ENCODE data around the gene LRRC49. TPM values are rescaled to one million over a fixed set of nuclear protein-coding genes. Genes with fewer than 3 reads are reported as not detected.
A peak's percentile ranks its signal among the peaks of the same experiment; 100 is the strongest.

Gene LRRC49
- total and polyA plus RNA-seq, 2 of the 4 experiments (the other 2 are of a cell fraction) = 8.6 to 16.8 TPM

DNA sequence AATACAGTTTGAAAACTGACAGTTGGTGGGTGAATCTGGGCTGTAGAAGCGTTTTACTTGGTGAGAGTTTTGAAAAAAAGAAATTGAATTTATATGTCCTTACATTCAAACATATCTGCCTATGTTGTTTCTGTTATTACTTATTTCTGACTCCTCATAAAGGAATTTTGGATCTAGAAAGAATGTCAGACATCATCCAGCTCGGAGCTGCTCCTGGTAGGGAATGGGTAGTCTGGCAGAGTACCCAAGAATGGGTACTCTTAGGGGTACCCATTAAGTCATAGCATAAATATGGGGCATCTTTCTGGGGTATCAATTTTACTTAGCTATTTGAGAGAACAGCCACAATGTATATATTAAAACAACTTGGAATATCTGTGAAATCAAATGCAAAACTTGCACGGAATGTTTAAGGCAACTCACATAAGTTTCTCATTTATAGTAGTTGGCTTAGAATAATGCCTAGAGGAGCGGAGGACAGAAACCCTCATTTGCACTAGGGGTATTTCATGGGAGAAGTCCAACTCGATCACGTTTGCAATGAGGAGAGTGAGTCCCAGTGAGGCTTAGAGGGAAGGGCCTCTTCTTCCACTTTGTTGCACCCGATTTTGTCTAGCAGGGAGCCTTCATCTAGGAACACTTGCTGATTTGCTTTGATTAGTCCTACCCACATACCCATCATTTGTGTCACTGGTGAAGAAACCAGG is 36.3 kb upstream of the LRRC49 start:
- ChIA-PET CTCF (interaction anchor here (1.6 to 2.1 kb wide), 2 partner anchors 19 to 31 kb away, joined by 6 to 12 read pairs; no protein-coding TSS in a partner anchor), POLR2A (ENCODE audit: unreplicated experiment) (no interaction called here)
- Histone ChIP-seq H2BK5ac (ENCODE audit: low read depth, low read length, poor library complexity, severe bottlenecking) (peak overlapping the region; percentile 85), H3K9me1 (ENCODE audit: insufficient read depth, low read length) (peaks cover 12% of the 10 kb centered on the region), H2AK9ac (replicated peaks; ENCODE audit: low read depth, low read length, poor library complexity) (peak overlapping the region; percentile 68), H3K27ac (ENCODE audit: insufficient read depth, low read length) (peak overlapping the region; percentile 94), H3K79me1 (ENCODE audit: low read depth in 1 of 2, low read length in 2 of 2) (peaks cover 10 to 36% of the 10 kb centered on the region in 2 experiments; a peak in 3 of 4 replicates), H4K91ac (ENCODE audit: insufficient read depth, low read depth, low read length) (peak overlapping the region; percentile 84), H3K27me3 (ENCODE audit: control insufficient read depth, insufficient read depth, low read length) (no peaks in the 10 kb centered on the region), H3K14ac (replicated peaks; ENCODE audit: low read depth, low read length) (peak overlapping the region; percentile 75), H4K20me1 (ENCODE audit: insufficient read depth, low read length) (peaks cover 22% of the 10 kb centered on the region), H3K4me1 (ENCODE audit: control insufficient read depth, insufficient read depth, low read length) (peaks cover 23% of the 10 kb centered on the region), H2AK5ac (ENCODE audit: low read depth, low read length) (peak overlapping the region; percentile 69; the same call in 1 of the 2 replicates), H3K4ac (ENCODE audit: low read depth, low read length) (peak overlapping the region; percentile 92), H3K4me2 (ENCODE audit: low read depth, low read length) (peak overlapping the region; percentile 85), H4K5ac (ENCODE audit: low read depth, low read length) (peak overlapping the region; percentile 37), H3K36me3 (ENCODE audit: control insufficient read depth, insufficient read depth, low read length) (peaks cover 5% of the 10 kb centered on the region), H2BK20ac (ENCODE audit: low read depth, low read length) (peak overlapping the region; percentile 95), H2BK120ac (ENCODE audit: low read depth, low read length) (peak overlapping the region; percentile 91), H3K9ac (ENCODE audit: low read depth, low read length) (peak overlapping the region; percentile 58), H3K9me3 (ENCODE audit: control insufficient read depth, insufficient read depth, low read length) (no peaks in the 10 kb centered on the region), H2BK15ac (ENCODE audit: low read depth, low read length) (peak overlapping the region; percentile 83; the same call in 2 of the 3 replicates), H2AFZ (replicated peaks; ENCODE audit: low read length, poor library complexity) (peak overlapping the region; percentile 36), H4K8ac (ENCODE audit: low read depth in 2 of 2, low read length in 2 of 2) (peak overlapping the region; percentile 16 to 83), H3K18ac (ENCODE audit: low read depth, low read length) (peak overlapping the region; percentile 83), H3K4me3 (ENCODE audit: insufficient read depth, low read depth, low read length) (peak overlapping the region; percentile 27; the same call in 1 of the 2 replicates), H3K56ac (ENCODE audit: extremely low read depth, insufficient read depth, low read length) (peak overlapping the region; percentile 85), H3K23ac (ENCODE audit: low read depth, low read length) (peak overlapping the region; percentile 80)
- BruUV-seq (replicated peaks) = no TSS peak
- peak; percentile 56 for DNase-seq
- dilution Hi-C loops (cut with HindIII; ENCODE audit: low sequenced_read_pairs, unreplicated experiment) (no loop called here), in situ Hi-C loops (cut with MboI; ENCODE audit: low sequenced_read_pairs) (no loop called here), intact Hi-C loops (cut with micrococcal nuclease) (loop anchor here (2.0 kb wide), 1 partner anchor 32 kb away; no protein-coding TSS in a partner anchor)
- TF ChIP-seq CEBPB (IDR thresholded peaks at IDR 0.05; ENCODE audit: low read depth, low read length) = no peak
- peak; percentile 35 for TF ChIP-seq BHLHE40 (IDR thresholded peaks at IDR 0.05; ENCODE audit: low read depth, low read length)
- no peak for ATAC-seq (ENCODE audit: low read depth)
- no CpG with 5 or more reads among the region's 7 CpGs for WGBS, 2 experiments (ENCODE audit: extremely low coverage in 2 of 2, insufficient read length in 1 of 2)

Measured in IMR-90 (cell line).